Measurements from ENCODE around the gene ZC3HAV1. TPM values are rescaled to one million over a fixed set of nuclear protein-coding genes. Genes with fewer than 3 reads are reported as not detected.
"Not testable (repeated sequence)": the region's sequence is repeated elsewhere in the genome, so short reads cannot be mapped to it uniquely, and the experiment has no call there.

ZC3HAV1 gene
- total RNA-seq, 1 experiment from 2014 or later = 37.2 TPM

GRCh38 chr7:139112741-139113250, 3.3 kb upstream of the ZC3HAV1 start:
- DNase-seq (ENCODE audit: low read depth) = no peak

GRCh38 chr7:139112316-139112715, 2.8 kb upstream of the ZC3HAV1 start:
- no peak for DNase-seq (ENCODE audit: low read depth)

DNA sequence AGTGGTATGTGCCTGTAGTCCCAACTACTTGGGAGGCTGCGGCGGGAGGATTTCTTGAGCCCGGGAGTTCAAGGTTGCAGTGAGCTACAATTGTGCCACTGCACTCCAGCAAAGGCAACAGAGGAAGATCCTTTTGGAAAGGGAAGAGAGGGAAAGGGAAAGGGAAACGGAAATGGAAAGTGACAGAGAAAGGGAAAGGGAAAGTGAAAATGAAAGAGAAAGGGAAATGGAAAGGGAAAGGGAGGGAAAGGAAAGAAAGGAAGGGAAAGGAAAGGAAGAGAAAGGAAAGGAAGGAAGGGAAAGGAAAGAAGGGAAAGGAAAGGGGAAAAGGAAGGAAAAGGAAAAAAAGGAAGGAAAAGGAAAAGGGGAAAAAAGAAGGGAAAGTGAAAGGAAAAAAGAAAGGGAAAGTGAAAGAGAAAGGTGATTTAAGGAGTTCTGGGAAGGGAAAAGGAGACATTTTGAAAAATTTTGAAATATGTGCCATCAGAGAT, 2.3 kb upstream of the ZC3HAV1 start:
- DNase-seq (ENCODE audit: low read depth) = peak; percentile 35

GRCh38 chr7:139111147-139111546, 1.6 kb upstream of the ZC3HAV1 start:
- DNase-seq (ENCODE audit: low read depth) = no peak

GRCh38 chr7:139109983-139110411, 477 bp upstream of the ZC3HAV1 start:
- no peak for DNase-seq (ENCODE audit: low read depth)

DNA sequence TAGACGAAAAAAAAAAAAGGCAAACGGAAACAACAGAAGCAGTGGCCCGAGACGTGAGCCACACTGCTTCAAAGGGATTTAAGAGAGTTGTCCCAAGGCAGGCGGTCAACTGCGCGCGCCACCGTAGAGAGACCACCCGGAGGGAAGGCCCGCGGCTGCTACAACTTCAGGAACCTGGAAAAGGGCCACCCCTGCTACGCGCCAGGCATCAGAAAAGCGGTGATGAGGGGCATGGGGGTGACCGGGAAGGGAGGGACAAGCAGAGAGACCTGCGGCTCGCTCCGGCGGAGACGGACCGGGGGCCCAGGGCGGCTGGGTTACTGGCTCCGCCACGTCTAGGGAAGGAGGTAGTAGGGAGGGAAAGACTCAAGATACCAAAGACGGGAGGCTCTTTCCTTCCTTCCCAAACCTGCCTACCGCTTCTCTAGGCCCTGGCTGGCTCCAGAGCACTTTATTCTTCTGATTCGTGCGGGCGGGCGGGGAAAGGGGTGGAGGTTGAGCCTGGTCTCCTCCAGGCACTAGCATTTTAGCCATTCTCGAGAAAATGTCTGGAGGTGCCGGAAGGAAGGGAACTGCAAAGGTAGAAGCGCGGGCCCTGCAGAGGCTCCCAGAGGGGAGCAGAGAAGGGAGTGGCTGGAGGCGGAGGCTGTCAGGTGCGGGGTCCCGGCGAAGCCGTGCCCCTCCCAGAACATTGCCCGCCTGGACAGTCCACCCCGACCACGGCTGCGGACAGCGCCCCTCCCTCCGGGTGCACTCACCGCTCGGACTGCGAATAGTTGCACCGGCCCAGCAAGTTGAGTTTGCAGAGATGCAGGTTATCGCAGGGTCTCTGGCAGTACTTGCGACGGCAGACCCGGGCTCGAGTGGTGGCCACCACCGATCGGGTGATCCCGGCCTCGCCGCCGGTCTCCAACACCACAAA, 993 bp downstream of the ZC3HAV1 start:
- peak; percentile 22 for DNase-seq (ENCODE audit: low read depth)

GRCh38 chr7:139106959-139107358, 2.6 kb downstream of the ZC3HAV1 start:
- no peak for DNase-seq (ENCODE audit: low read depth)

DNA sequence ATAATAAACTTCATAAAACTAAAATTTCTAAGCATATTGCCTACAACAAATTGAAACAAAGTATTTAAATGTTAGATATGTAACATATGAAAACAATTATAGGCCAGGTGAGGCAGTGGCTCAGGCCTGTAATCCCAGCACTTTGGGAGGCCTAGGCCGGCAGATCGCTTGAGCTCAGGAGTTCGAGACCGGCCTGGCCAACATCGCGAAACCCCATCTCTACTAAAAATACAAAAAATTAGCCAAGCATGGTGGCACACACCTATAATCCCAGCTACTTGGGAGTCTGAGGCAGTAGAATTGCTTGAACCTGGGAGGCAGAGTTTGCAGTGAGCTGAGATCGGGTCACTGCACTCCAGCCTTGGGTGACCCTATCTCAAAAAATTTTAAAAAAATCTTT, 3.3 kb downstream of the ZC3HAV1 start:
- not testable (repeated sequence) for DNase-seq (ENCODE audit: low read depth)

DNA sequence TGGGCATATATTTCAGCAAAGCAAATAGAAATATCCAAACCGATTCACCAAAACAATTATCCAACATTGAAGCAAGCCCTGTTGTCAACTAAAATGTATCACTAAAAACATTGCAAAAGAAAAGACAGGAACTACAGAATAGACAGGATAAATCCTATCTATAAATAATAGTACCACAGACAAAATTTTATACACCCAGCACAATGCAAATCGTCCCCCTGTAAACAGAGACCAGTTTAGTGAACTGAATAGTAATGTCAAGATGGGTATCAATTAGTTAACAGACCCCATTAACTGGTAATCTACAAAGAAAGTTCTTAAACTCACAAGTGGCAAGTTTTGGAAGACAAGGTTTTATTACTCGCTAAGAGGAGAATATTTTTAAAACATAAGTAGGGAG, 4.0 kb downstream of the ZC3HAV1 start:
- no peak for DNase-seq (ENCODE audit: low read depth)

DNA sequence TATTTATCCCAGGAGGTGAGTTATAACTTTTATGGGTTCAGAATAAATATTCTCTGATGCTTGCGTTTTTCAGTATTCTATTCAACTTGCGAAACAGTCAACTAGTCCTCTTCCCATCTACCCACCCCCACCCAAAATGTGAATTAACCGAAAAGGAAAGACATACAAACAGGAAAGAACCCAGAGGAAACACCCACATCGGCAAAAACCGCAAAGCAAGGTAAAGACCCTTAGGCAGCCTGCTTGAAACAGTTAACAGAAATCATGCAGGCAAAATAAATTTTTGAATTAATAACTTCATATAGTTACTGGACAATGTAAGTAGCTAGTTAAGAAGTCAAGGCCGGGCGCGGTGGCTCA, 5.4 kb downstream of the ZC3HAV1 start:
- no peak for DNase-seq (ENCODE audit: low read depth)

DNA sequence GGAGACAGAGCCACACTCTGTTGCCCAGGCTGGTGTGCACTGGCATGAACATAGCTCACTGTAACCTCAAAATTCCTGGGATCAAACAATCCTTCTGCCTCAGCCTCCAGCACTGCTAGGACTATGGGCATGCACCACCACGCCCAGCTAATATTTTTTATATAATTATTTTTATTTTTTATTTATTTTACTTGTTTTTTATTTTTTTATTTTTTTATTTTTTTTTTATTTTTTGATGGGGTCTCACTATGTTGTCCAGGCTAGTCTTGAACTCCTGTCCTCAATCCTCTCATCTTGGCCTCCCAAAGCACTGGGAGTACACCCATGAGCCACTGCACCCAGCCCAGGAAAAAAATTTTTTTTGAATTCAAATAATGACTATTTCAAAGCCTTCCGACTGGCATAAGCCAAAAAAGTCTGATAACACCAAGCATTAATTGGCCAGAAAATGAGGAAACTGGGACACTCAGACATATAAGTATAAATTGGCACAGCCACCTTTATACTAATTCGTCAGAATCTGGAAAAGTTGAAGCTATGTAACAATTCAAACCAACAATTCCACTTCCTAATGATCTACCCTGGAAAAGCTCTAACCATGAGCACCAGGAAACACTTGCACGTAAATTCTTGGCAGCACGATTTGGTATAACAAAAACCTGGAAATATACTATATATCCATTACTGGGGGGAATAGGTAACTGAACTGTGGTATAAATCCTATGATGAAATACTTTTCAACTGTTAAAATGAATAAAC, 6.3 kb downstream of the ZC3HAV1 start:
- DNase-seq (ENCODE audit: low read depth) = no peak

DNA sequence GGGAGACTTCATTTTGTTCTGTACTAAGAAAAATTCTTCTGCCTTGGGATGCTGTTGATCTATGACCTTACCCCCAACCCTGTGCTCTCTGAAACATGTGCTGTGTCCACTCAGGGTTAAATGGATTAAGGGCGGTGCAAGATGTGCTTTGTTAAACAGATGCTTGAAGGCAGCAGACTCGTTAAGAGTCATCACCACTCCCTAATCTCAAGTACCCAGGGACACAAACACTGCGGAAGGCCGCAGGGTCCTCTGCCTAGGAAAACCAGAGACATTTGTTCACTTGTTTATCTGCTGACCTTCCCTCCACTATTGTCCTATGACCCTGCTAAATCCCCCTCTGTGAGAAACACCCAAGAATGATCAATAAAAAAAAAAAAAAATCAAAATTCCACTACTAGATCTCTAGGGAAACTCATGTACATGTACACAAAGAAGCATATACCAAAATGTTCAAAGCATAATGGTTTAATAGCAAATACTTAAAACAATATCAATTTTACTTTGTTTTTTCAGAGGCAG, 7.8 kb downstream of the ZC3HAV1 start:
- not testable (repeated sequence) for DNase-seq (ENCODE audit: low read depth)

- no peak for DNase-seq (ENCODE audit: low read depth)
Observed at GRCh38 chr7:139099172-139099947, 10.2 kb downstream of the ZC3HAV1 start.

GRCh38 chr7:139095194-139095659, 14.3 kb downstream of the ZC3HAV1 start:
- no peak for DNase-seq (ENCODE audit: low read depth)

- DNase-seq (ENCODE audit: low read depth) = no peak
Observed at GRCh38 chr7:139094596-139094995, 14.9 kb downstream of the ZC3HAV1 start.

- DNase-seq (ENCODE audit: low read depth) = no peak
Observed at GRCh38 chr7:139094030-139094429, 15.5 kb downstream of the ZC3HAV1 start.

DNA sequence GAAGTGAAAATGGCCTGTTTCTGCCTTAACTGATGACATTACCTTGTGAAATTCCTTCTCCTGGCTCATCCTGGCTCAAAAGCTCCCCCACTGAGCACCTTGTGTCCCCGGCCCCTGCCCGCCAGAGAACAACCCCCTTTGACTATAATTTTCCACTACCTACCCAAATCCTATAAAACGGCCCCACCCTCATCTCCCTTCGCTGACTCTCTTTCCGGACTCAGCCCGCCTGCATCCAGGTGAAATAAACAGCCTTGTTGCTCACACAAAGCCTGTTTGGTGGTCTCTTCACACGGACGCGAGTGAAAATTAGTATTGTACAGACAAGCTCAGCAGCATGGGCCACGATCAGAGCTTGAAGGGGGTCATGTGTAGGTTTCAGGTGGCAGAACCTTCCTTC, 16.0 kb downstream of the ZC3HAV1 start:
- DNase-seq (ENCODE audit: low read depth) = not testable (repeated sequence)

DNA sequence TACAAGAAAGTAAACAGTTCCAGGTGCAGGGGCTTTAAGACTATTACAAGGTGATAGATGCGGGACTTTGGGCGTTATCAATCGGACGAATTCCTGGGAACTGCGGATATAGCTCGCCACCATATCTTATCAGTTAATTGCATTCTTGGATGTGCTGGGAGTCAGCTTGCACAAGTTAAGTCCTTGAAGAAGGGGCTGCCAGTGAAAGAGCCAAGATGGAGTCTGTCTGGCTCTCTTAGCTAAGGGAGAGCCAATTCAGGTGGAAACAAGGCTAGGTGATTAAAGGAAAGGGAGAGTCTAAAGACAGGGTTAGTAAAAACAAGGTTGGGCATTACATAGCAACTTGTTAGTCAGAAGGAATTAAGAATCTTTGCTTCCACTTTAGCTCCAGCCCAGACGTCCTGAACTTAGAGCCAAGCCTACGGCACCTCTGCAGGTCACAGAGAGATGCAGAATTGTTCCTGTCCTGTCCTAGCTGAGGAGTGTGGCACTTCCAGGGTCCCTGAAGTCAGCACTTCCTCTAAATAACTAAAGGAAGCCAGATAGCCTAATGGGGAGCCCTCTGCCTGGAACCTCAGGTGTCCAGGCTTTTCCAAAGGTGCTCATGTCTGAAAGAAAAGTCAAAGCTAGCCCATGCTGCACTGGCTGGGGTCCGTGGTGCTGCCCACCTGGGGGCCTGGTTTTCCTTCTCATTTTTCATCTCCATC, 17.3 kb downstream of the ZC3HAV1 start:
- DNase-seq (ENCODE audit: low read depth) = no peak

- no peak for DNase-seq (ENCODE audit: low read depth)
Observed at GRCh38 chr7:139091677-139091996, 17.9 kb downstream of the ZC3HAV1 start.

DNA sequence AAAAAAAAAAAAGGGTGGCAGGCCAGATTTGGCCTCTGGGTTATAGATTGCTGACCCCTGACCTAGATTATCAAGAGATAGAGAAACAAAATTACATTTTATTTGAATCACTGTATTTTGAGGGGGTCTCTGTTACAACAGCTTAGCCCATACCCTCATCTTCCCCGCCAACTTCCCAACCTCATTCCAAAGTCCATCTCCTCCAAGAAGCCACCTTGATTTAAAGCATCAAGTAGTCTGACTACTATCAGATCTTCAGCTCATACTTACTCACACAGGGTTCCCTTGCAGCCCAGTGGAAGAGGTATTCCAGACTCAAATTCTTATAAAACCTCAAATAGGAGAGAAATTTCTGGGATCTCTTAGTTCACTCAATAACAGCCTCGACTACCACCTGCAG, 20.4 kb downstream of the ZC3HAV1 start:
- DNase-seq (ENCODE audit: low read depth) = no peak

DNA sequence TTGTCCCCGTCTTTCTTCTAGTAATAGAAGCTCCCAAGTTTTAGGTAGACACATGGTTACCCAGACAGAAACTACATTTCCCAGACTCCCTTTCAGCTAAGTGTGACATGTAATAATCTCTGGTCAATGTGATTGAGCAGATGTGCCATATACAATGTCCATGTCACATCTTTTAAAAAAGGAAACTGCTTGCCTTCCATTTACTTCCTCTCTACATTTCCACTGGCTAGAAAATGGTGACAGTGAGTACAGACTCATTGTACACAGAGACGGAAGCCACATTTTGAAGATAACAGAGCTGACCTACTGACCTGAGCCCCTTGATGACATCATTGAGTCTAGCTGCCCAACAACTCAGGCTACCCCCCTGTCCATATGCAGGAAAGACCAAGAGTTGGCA, 21.3 kb downstream of the ZC3HAV1 start:
- no peak for DNase-seq (ENCODE audit: low read depth)
